UCSD-AML1 (cell line): Measurements from ENCODE around the gene MATN1.
"Not testable (repeated sequence)": the region's sequence is repeated elsewhere in the genome, so short reads cannot be mapped to it uniquely, and the experiment has no call there.

Experiments used
- DNase-seq: peaks from one replicate; lab custom pipeline; 2025; ENCODE audit not compliant: unreplicated experiment; lab: John Stamatoyannopoulos, UW

Gene MATN1

DNA sequence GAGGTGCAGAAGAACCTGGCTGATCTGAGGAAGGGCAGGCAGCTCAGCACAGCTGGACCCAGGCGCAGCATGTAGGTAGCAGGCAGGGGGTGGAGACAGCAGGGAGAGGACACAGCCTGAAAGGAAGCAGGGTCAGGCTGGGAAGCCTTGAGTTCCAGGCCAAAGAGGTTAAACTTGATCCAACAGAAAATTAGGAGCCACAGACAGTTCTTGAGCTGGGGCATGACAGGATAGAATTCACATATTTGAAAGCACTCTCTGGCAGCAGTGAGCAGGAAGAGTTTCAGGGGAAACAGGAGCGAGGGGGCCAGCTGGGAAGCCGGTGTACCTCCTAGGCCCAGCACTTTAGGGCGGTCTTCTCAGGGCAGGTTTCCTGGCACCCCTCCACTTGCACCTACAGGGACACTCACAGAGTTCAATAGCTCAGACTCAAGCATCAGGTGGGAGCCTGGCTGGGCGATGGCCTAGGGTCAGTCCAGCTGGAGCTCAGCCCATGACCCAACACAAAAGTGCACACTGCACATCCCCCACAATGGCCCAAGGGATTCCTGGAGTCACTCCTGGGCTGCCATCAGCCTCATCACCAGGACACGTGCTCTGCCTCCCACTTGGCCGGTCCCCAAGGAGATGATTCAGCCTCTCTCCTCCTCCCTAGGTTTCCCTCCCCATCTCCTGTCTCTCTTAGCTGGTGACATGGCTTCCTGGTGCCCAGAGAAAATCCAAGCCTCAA, 22.7 kb downstream of the MATN1 start:
- DNase-seq, result no peak

DNA sequence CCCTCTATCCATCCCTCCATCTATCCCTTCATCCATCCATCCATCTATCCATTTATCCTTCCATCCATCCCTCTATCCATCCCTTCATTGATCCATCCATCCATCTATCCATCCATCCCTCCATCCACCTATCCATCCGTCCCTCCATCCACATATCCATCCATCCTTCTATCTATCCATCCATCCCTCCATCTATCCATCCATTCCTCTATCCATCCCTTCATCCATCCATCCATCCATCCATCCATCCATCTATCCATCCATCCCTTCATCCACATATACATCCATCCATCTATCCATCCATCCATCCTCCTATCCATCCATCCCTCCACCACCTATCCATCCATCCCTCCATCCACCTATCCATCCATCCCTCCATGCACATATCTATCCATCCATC, 23.6 kb downstream of the MATN1 start:
- no peak for DNase-seq

DNA sequence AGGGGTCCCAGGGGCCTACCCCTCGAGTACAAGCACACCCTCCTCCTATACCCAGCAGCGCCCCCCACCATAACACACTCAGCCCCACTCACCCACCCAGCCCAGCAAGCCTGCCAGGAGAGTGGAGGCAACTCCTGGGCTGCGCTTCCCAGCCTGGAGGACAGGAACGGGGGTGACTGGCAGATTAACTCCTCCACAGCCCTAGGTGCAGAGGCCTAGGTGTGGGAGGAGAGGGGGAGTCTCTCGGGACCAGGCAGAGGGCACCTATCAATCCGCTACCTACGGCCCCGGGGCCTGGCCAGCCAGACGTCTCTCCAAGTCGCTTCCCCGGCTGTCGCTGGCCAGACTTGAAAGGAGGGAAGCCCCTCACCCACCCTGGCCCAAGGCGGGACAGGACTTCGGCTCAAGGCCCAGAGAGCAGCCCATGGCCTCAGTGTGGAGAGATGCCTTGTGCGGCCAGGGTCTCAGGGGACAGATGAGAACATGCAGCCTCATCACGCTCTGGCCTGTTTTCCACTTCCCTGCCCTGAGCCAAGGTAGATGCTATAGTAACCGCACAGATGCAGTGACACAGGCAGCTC, 24.9 kb downstream of the MATN1 start:
- no peak for DNase-seq

DNA sequence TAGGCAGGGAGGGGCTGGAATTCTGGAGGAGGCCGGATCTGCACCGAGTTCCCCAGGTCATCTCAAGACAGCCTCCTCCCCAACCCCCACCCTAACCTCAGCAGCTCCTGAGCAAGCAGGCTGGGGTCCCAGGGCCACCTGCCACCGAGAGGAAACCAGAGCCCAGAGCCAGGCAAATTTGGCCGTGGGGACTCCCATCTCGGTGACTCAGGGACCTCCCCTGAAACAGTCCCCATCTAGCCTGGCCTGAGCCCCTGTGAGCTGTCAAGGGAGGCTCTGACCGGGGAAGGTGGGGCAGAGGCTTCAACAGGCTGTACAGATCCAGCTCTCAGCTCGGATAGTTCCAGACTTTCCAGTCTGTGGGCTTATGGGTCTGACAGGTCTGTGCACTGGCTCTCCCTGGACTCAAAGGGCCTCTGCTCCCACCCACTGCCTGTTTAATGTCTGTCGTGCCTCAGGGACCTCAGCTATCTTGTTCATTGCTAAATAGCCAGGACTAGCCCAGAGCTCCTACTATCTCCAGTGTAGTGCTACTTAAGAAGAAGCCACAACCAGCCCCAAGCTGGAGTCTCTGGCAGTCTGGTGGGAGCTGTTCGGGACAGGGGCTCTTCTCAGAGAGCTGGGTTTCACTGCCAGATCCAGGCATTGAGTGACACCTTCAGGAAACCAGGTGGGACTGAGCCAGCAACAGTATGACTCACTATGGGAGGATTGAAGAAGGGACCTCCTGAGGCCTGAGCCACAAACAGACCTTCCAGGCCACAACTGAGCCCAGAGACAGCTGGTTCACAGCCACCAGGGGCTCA, 25.6 kb downstream of the MATN1 start:
- DNase-seq, result no peak

DNA sequence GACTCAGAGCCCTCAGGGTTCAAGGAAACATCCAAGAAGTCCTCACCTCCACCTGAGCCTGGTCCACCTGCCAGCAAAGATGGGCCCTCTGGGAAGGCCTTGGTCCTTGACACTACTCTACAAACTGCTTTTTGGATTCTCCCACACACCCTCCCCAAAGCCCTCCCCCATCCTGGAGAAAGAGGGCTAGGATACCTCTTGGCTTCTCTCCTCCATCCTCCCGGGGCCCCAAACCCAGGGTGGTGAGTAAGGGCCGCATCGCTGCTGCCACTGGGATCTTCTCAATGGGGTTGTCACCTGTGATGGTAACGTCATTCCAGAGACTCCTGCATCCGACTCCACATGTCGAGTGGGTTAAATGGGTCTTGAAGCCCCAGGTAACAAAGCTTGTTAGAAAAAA, 26.6 kb downstream of the MATN1 start:
- no peak for DNase-seq

DNA sequence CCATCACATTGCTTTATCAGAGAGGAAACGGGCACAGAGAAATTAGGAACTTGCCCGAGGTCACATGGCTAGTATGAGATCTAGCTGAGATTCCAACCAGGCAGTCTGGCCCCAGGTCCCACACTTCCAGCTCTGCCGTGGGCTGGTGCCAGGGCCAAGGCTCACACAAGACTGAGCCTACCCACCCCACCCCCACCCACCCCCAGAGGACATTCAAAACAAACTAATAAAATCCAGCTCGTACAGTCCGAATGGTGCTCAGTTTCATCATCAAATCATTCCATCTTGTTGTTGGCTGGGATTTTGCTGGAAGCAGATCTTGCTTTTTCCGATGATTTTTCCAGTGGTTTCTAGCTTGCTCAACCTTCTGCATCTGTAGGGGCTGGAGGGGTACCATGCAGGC, 27.9 kb downstream of the MATN1 start:
- DNase-seq, result no peak

DNA sequence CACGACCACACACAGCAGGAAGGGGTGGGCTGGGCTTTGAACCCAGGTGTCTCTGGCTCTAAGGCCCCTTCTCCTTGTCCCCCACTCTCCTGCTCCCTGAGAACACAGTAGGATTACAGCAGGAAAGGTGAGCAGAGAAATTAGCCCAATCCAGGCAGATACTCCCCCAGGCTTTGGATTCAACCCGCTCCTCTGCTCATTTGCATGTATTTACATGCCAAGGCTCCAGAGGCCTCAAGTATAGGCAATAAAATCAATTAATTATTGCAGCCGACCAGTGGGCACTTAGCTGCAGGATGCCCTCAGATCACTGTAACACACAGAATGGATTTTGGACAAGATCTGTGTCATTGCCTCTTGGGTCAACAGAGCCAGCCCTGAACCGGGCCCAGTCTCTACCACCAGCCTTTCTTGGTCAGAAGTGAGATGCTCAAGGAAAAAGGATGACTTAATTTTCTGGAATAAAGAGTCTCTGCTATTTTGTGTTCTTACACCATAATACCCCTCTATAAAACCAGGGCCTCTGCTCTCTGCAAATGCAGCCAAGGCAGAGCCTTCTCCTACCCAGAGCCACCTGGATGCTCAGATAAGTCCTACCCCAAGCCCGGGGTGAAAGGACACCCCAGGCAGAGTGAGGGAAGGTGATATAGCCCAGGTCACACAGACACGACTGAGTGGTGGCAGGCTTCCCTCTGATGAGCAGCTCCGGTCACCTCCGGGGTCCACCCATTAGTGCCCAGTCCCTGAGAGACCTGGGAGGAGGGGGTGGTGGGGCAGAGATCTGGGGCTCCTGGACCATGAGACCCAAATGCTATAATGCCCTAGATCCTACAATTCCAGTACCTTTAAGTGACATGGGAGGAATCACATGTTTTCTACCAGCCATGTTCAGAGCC, 28.9 kb downstream of the MATN1 start:
- no peak for DNase-seq

DNA sequence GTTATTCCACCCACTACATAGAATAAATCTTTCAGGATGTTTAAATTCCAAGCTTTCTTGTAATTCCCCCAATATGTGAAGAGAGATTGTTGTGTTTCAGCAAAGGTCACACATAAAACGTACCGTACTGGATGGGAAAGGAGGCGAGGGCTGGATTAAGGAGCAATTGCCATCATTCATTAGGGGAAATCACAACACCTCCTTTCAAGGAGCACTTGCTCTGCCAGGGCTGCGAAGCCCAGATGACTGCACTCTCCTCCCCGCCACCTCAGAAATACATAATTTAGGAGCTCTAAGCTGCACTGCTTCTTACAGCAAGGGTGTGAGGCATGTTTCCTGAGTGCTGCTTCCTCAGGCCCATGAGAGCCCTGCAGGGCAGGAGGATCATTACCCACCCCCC, 29.6 kb downstream of the MATN1 start:
- no peak for DNase-seq

DNA sequence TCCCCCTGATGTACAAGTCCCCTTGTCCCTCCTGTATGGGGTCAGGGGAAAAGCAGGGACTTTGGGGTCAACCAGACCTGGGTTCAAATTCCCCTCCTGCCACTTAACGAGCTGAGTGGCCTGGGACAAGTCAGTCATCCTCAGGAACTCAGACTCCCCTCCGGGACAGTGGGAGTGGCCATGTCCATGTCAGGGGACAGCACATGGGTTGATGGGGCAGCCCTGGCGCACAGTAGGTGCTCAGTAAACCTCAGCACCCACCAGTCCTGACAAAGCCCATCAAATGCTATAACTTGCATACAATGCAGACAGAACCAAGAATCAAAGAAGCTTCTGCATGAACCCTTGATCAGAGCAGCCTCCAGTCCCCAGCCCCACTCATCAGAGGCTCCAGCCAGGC, 30.0 kb downstream of the MATN1 start:
- DNase-seq, result no peak

DNA sequence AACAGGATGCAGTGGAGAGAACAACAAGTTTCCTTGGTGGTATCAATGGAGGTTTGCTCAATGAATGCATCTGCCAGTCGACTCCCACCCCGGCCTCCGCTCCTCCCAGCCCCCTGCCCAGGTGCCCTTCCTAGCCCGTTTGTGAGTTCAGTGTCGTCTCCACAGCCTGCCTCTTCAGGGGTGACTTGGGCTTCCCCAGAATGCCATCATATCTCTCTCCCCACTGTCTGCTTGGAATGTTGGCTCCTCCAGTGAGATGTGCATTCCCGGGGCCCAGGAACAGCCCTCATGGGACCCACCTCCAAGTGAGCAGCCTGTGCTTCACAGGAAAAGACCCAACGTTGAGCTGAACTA, 30.5 kb downstream of the MATN1 start:
- no peak for DNase-seq

DNA sequence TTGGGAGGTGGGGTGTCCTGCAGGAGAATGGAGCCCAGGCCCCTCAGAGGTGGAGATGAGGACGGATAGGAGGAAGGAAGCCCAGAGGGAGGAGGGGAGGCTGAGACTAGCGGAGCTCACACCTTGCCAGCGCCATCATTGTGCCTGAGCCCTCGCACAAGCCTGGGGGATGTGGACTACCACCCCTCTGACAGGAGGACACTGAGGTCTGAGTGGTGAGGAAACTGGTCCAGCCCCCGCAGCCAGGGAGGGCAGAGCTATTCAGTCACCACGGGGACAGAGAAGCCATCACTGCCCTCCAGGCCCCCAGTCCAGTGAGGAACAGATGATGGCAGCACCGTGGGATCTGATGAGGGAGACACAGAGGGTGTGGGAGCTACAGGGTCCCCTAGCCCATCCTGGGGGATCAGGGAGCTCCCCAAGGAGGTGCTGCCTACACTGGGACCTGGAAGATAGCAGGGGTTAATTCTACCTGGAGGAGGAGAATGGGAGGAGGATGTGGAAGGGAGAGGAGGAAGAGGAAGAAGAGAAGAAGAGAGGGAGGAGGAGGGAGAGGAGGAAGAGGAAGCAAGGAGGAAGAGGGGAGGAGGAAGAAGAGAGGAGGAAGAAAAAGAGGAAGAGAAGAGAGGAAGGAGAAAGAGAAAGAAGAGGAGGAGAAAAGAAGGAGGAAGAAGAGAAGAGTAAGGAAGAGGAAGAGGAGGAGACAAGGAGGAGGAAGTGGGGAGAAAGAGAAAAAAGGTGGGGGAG, 31.0 kb downstream of the MATN1 start:
- DNase-seq, result no peak

DNA sequence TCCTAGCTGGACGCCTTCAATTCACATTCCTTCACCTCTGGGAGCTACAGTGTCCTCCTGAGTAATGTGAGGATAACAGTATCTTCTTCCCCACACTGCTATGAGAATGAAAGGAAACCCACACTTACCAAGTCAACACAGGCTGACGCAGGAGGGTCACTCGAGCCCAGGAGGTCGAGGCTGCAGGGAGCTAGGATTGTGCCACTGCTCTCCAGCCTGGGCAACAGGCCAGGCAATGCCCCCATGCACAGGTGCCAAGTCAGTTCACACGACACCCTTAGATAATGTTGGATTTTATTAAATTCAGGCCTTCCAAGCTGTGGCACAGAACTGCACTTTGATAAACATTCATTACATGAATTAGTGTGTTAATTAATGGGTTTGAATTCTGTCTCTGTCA, 31.9 kb downstream of the MATN1 start:
- no peak for DNase-seq

DNA sequence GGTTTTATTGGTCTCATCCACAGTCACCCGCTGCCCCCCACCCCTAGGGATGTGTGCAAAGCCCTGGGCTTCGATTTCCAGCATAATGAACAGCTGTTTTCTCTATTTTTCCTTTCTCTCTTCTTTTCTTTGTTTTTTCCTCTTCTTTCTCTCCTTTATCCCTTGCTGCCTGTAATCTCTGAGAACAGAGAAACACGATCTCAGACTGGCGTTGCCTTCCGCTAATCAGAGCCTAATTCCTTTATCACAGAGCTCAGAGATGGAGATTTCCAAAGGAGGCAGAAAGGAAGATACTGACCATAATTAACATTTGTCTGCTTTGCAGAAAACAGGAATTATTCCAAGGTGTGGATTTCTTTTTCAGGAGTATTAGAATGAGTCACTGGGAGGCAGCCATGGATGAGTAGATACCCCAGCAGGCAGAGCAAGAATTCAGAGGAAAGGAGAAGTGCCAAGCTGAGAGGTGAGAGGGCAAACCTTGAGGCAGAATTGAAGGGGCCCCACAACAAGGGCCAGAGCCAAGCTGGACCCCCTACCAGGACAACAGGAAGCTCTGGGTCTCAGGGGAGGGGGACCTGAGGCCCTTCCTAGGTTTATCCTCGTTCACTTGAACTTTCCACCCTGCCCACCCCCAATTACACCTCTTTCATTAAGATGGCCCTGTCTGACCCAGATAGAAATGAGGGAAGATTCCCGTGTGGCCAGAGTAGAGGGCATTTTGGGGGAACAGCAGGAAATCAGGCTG, 33.3 kb downstream of the MATN1 start:
- DNase-seq, result no peak

DNA sequence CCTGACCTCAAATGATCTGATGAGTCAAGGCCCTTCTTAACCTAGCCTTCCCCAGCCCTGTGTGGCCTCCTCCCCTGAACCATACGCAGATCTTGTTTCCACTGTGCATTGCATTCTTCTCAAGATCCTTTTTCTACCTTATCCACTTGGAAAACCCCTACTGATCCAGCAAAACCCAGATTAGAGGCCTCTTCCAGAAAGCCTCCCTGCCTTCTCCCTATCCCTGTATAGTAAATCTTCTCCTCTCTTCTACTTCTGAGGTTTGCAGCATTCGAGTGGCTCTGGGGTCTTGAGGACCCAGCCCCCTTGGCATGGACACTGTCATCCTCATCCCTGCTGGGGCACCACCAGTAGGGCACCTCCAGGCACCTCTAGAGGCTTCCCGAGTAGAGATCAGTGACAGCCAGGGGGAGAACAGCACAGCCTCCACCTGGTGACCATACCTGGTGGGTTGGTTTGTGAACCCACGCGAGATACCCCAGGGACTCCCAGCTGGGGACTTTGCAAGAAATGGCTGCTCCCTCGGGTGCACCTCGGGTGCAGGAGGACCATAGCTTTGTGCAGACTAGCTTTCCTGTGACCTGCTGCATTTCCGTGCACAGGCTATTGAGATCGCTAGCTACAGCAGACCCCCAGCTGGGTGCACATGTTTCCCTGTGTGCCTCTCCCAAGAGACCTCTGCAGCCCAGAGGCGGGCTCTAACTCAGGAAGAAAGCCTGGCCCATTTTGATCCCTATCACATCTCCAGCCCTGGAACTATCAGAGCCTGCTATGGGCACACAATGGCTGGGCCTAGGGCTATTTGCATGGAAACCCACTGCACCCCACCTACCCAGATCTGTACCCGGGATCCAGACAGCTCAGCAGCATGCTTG, 34.2 kb downstream of the MATN1 start:
- DNase-seq, result no peak

DNA sequence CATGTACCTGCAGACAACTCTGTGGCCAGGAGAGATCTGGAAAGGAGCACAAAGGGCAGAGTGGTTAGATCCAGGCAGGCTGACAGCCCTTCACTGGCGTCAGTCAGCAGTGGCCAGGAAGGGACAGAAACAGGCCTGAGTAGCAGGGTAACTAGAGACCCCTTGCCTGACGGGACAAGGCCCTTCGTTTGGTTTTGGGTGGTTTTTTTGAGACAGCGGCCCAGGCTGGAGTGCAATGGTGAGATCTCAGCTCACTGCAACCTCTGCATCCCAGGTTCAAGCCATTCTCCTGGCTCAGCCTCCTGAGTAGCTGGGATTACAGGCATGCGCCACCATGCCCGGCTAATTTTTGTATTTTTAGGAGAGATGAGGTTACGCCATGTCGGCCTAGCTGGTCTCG, 34.9 kb downstream of the MATN1 start:
- not testable (repeated sequence) for DNase-seq

DNA sequence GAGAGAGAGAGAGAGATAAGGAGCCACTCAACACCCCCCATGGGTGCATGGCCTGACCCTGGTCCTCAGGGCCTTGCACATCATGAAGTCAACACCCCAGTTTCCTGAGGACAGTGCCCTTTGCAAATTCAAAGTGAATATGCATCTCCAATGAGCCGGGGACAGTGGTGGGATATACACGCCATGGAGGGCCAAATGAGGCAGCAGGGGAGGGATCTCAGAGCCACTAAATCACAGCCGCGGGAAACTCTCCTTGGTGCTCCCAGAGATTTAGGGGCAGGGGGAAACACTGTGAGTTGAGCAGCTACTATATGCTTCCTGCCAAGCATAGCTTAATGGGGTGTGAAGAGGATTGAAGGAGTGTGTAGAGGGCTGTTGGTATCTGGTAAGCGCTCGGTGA, 35.5 kb downstream of the MATN1 start:
- no peak for DNase-seq

DNA sequence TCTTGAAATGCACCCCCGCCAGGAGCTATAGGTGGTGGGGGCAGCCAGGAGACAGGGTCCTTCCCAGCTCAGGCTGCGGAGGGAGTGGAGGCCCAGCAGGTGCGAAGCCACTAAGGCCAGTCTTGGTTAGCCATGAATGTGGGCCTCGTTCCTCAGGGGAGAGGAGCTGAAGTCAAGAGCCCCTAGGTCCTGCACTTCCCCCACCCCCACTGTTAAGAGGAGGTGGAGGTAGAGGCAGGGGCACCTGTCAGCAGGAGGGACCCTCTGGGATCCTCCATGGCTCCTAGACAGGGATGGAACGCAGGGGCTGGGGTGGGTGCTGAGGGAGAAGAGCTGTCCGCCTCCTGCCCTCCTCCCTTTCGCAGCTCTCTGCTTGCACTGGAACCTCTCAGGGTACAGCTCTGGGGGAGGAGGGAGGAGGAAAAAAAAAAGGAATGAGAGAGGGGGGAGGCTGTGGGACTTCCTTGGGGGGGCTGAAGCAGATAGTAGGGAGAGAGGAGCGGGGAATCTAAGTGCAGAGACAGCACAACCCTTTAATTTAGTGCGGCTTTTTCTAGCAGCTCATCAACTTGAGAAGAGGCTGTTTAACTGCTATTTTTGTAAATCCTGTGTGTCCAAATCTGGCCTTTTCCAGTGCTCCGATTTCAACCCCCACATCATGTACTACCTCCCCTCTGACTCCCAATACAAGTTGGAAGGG, 37.0 kb downstream of the MATN1 start:
- no peak for DNase-seq

DNA sequence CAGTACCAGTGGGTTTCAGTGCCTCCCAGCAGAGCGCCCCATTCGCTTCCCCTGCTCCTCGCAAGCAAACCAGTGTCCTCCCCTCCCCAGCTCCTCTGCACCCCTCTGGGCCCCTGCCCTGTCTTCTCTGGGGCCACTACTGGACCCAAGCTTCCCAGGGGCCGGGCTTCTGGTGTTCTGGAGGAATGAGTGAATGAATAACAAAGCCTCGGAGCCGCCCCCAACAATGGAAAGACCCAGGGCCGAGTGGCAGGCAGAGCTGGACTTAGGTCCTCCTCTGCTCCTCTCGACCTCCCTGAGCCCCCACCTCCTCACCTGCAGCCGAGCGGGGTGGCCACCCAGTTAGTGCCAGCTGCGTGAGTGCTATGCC, 37.6 kb downstream of the MATN1 start:
- no peak for DNase-seq
